HG03039 (cell line): ENCODE results near the gene SAA4.
"Not testable (repeated sequence)": the region's sequence is repeated elsewhere in the genome, so short reads cannot be mapped to it uniquely, and the experiment has no call there.

Experiments used
- ATAC-seq: cut with Tn5 transposase; IDR thresholded peaks from one replicate; pipeline ENCODE4 v1.9.1; 2021; ENCODE audit warnings: mild to moderate bottlenecking, moderate library complexity; ENCODE audit not compliant: unreplicated experiment

The SAA4 gene, protein sequence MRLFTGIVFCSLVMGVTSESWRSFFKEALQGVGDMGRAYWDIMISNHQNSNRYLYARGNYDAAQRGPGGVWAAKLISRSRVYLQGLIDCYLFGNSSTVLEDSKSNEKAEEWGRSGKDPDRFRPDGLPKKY

DNA sequence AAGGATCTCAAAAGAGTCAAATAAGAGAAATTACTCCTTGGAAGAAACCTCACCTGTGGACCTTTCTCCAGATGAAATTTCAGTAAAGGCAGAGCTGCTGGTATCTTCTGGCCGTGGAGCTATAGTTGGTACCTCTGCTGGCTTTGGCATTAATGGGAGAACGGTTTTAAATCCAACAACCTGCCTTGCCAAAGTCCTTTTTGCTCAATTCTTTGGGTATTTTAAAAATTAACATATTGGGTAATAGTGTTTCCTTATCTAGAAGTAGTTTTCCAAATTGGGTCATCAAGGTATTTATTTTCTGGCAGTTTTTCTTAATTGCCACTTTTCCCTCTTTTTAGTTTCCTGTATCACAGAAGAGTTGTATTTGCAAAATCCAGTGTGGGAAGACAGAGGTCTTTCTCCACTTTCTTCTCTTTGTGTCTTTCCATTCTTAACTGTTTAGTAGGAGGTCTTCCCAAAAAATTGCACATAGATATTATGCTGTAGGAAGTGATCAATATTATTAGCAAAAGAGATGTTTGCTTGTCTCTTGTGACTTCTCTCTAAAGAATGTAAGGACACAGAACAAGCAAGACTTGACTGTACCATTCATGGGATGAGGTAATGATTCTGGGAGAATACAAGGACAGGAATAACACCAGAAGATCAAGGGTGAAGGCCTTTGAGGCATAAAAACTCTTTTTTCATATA, at the start of gene SAA4:
Gene SAA4 (minus strand): TSS at position 139 of the 693 bp plus-strand sequence. CDS start 876 bp downstream, outside the sequence.
- no peak for ATAC-seq

DNA sequence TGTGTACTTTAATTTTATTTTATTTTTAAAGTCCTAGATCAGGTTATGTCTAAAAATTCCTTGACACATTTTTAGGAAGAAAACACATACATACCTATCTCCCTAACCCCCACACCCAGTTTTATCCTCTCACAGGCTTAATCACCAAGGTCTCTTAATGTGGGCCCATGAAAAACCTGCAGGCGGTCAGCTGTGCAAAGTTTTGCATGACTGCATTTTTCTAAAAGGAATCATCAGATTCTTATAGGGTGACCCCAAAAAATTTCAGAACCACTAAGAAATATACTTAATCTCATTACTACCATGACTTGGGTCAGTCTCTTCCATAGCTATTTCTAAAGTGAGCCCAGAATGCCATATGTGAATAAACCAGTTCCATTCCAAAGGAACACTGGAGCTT, 49.2 kb upstream of the SAA4 start:
- no peak for ATAC-seq

DNA sequence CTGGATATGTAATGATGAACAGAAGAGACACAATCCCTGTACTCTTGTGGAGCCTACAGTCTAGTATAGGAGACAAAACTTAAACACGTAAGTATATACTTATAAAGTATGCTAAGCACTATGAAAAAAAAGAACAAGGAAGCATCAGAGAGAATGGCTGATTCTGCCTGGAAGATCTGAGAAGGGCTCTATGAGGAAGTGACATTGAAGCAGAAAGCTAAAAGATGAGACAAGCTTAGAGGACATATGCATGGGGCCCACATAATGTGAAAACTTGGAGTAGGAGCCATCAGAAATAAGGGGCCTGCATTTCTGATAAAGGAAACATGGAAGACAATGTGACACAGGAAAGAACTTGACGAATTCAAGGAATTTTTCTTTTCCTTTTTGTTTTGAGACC, 46.0 kb upstream of the SAA4 start:
- ATAC-seq: no peak

DNA sequence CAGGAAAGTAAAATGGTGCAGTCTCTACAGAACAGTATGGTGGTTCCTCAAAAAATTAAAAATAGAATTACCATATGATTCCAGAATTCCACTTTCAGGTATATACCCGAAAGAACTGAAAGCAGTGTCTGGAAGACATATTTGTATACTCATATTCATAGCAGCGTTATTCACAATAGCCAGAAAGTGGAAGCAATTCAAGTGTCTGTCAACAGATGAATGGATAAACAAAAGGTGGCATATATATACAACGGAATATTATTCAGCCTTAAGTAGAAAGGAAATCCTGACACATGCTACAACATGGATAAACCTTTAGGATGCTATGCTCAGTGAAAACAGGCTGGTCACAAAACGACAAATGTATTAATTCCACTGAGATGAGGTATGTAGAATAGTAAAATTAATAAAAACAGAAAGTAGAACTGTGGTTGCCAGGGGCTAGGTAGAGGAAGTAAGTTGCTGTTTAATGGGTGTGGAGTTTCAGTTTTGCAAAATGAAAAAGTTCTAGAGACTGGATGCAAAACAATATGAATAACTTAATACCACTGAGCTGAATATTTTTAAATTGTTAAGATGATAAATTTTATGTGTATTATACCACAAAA, 43.9 kb upstream of the SAA4 start:
- peak; percentile 78 for ATAC-seq

DNA sequence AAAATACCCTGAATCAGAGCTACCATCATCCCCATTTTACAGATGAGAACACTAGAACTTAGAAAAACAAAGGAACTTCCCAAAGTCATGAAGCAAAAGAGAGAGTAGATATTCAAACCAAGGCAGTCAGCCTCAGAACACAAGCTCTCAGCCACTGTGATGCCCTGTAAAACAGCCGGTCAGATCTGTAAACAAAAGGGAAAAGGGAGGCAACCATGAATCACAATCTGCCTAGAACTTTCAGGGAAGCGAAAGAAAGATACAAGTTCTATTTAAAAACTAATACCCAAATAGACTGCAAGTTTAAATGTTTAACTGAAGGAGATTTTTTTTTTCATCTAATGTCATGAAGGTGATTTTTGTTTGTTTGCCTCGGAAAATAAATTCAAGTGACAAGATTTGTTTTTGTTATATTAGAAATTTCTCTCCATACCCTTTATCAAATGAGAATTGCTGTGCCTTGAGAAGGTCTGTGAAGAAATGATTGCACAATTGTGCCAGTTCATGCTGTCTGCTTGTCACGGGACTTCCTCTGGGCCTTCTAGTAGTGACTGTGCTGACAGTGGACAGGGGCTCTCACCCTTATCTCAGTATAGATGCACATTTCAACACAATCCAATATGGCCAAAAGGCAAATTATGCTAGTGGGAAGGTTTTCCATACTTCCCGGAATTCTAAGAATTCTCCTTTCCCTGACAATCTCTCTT, 41.1 kb upstream of the SAA4 start:
- ATAC-seq: no peak

DNA sequence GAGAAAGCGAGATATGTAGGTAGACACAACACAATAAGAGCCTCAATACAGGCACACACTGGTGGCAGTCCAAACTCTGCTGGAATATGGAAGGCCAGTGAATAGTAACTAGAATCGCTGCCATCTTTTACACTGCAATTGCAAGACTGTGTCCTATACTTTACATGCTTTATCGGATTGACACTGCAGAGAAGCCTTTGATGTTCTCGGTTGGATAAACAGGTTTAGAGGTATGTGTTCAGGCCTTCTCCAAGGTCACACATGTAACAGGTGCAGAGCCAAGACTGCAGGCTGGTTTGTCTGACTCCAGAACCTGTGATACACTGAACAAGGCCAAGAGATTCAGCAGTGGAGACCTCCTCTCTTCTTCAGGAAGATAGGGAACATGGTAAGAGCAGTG, 34.6 kb upstream of the SAA4 start:
- no peak for ATAC-seq

DNA sequence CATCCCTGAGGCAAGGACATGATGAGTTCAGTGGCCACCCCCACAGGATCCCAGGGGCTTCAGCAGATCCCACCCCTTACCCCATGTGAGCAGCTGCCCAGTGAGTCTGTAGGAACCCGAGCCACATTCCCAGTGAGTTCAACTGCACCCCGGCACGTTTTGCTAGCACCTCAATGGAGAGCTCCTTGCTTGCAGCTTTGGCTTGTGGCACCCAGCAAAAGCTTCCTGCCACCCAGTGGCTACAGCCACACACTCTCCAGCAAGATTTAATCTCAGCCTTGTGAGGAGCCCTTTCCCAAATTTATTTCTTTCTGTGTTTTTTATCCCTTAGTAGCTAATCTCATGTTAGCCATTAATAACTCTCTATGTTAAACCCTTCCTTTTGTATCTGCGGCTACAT, 33.5 kb upstream of the SAA4 start:
- no peak for ATAC-seq

DNA sequence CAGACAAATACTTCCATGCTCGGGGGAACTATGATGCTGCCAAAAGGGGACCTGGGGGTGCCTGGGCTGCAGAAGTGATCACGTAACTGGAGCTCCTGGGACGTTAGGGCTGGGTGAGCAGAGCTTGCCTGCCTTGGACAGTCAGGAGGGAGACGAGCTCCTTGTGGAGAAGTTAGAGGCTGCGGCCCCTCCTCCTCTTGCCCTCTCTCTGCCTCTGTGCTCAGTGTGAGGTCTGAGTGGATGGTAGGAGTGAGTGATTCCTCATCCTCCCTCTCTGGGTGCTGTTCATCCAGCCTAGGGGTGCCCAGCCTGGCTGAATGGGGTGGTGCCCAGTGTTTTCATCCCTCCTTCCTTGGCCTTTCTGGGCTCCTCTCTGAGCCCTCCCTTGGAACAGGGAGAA, 32.6 kb upstream of the SAA4 start:
- ATAC-seq: not testable (repeated sequence)

DNA sequence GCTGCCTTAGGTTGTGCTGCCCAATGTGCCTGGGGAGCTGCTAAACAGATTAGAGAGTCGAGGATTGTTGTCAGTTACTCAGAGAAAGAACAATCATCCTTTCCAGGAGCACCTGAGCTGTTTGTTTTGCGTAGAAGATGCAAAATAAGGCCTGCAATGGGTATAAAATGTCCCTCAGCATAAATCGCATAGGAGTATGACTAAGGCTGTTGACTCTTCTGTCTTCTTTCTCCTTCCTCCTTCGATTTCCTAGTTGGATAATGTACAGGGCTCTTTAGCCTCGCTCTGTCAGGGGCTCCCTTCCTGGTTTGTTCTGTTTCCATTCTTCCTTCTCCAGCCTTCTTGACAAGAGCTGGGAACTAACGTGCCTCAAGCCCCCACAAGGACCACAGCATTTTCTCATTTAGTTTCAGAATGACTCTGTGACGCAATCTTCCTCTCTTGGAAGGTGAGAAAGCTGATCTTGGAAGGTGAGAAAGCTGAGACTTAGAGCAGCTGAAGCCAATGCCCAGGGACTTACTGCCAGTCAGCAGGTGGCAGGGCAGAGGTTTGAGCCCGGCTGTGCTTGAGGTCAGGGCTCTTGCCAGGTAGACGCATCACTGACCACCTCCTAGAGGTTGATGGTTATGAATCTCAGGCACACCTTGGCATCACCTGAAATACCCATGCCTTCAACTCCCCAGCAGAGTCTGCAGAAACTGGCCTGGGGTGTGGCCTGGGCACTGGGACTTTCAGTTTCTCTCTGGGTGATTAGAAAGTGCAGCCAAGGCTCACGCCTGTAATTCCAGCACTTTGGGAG, 30.9 kb upstream of the SAA4 start:
- ATAC-seq: peak; percentile 32

DNA sequence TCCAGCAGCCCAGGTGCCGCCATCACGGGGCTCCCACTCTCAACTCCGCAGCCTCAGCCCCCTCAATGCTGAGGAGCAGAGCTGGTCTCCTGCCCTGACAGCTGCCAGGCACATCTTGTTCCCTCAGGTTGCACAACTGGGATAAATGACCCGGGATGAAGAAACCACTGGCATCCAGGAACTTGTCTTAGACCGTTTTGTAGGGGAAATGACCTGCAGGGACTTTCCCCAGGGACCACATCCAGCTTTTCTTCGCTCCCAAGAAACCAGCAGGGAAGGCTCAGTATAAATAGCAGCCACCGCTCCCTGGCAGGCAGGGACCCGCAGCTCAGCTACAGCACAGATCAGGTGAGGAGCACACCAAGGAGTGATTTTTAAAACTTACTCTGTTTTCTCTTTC, 29.3 kb upstream of the SAA4 start, which contains the start of gene SAA1:
Gene SAA1 (plus strand): TSS at position 316 of the 400 bp plus-strand sequence. CDS start 624 bp downstream, outside the sequence.
- ATAC-seq: no peak

DNA sequence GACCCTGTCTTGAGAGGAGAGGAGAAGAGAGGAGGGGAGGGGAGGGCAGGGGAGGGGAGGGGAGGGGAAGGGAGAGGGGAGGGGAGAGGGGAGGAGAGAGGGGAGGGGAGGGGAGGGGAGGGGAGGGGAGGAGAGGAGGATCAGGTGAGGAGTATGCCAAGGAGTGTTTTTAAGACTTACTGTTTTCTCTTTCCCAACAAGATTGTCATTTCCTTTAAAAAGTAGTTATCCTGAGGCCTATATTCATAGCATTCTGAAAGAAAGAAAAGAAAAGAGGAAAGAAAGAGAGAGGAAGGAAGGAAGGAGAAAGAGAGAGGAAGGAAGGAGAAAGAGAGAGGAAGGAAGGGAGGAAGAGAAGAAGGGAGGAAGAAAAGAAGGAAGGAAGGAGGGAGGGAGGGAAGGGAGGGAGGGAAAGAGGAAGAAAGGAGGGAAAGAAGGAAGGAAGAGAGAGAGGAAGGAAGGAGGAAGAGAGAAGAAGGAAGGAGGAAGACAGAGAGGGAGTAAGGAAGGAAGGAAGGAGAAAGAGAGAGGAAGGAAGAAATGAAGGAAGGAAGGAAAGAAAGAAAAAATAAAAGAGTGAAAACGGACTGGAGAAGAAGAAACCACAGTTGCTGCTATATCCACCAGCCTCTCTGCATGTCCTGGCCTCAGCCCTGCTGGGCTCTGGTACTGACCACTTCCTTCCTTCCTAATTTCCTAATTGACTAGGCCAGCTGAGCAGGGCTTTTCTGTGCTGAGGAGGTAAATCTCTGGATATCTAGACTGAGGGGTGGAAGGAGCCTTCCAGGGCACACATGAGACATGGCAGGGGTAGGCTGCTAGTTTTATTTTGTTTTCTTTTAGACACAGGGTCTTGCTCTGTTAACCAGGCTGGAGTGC, 28.3 kb upstream of the SAA4 start:
- no peak for ATAC-seq

DNA sequence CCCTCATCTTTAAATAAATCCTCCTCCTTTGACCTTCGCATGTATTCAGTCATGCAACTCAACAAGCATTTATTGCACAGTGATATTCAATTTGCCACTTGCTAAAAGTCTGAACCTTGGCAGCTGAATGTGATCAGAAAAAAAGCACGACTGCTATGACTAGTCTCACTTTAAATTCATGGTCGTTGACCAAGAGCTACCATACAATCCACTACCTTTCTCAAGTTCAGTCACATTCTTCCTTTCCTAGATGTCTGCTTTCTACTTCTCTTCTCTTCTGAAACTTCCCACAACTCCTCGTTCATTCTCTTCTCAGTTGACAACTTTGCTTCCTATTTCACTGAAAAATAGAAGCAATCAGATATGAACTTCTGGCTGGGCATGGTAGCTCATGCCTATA, 27.4 kb upstream of the SAA4 start:
- no peak for ATAC-seq

DNA sequence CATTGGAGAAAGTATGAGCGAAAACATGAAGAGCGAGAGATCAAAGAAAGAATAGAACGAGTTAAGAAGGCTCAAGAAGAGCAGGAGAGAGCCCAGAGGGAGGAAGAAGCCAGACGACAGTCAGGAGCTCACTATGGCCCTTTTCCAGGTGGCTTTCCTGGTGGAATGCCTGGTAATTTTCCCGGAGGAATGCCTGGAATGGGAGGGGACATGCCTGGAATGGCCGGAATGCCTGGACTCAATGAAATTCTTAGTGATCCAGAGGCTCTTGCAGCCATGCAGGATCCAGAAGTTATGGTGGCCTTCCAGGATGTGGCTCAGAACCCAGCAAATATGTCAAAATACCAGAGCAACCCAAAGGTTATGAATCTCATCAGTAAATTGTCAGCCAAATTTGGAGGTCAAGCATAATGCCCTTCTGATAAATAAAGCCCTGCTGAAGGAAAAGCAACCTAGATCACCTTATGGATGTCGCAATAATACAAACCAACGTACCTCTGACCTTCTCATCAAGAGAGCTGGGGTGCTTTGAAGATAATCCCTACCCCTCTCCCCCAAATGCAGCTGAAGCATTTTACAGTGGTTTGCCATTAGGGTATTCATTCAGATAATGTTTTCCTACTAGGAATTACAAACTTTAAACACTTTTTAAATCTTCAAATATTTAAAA, 26.2 kb upstream of the SAA4 start:
- ATAC-seq: not testable (repeated sequence)

DNA sequence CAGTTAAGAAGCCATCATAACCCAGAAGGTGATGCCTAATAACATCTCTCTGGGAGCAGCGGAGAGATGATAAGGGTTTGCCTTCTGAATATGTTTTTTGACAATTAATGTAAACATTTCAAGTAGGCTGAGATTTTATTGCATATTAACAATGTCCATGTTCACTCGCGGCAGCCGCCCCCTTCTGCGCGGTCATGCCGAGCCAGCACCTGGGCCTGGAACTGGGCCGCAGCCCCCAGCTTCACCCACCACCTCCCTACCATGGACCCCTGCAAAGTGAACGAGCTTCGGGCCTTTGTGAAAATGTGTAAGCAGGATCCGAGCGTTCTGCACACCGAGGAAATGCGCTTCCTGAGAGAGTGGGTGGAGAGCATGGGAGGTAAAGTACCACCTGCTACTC, 25.1 kb upstream of the SAA4 start:
- no peak for ATAC-seq

DNA sequence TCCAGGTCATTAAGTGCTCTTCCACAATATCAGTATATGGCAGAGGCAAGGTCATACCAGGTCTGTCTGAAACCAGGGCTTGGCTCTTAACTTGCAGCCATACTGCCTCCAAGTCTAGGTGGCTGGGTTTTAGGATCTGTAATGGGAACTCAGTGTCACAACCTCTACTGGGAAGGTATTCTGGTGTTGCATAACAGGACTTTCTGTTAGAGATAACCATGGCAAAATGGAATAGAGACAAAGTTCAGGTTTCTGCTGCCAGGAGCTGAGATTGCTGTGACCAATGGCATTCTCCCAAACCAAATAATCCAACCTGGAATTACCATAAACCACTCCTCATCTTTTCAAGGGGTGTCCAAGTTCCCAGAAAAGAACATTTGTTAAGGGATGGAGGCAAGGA, 22.7 kb upstream of the SAA4 start:
- no peak for ATAC-seq

DNA sequence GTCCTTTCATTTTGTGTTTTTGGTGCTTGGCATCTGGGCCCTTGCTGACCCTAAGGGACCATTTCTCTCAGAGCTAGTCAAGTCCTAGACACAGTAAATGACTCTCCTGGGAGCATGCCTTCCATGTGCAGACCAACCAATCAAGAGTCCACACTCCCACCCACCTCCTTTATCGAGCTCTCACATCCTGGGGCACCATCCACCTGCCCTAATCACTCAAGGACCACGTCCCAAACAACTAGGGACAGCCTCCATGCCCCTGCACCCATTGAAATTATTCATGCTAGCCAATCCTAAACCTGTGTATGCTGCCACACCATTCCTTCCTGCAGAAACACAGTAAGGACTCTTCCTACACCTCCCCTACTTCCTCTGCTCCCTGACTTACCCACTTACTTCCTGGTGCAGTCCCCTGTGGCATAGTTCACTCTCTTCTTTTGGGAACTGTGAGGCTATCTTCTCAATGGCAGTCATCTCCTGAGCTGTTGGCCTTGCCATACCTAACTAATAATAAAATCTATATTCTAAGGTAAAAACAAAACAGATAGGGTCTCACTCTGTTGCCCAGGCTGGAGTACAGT, 18.3 kb upstream of the SAA4 start:
- ATAC-seq: no peak

DNA sequence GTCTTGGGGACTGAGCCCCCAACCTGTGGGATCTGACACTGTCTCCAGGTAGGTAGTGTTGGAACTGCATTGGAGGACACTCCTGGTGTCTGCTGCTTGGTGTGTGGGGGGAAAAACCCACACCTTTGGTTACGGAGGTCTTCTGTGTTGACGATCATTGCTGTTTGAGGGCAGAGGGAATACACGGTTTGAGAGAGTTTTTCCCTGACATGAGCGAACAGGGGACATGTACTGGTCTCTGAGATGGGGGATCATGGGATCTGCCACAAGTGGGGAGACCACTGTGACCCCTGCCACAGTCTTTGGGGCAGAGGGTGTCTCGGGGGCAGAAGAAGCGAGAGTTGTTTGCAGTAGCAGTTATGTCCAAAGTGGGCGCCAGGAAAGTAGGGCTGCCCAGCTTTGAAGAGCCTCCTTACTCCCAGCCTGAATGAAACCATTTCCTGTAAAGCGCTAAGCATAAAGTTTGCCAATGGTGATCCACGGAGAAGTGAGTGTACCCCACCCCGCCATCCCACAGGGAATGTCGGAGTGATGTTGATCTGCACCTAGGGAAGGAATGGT, 17.3 kb upstream of the SAA4 start:
- no peak for ATAC-seq

DNA sequence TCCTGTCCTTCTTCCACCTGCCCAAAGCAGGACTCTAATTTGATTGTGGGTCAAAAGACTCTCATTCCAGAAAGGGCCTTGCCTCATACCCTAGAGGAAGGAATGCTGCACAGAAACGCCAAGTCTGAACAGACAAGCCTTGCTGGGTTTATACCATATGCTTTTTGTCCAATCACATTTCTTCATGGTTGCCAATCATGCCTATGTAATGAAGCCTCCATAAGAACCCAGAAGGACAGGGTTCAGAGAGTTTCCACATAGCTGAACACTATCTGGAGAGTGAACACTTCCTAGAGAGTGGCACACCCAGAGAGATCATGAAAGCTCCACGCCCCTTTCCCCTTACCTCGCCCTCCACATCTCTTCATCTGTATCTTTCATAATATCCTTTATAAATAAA, 16.6 kb upstream of the SAA4 start:
- no peak for ATAC-seq

DNA sequence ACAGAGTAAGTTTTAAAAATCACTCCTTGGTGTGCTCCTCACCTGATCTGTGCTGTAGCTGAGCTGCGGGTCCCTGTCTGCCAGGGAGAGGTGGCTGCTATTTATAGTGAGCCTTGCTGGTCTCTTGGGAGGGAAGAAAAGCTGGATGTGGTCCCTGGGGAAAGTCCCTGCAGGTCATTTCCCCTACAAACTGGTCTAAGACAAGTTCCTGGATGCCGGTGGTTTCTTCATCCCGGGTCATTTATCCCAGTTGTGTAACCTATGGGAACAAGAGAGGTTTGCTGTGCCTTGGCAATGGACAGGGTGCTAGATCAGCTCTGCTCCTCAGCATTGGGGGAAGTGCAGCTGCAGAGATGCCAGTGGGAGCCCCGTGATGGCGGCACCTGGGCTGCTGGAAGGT, 12.0 kb upstream of the SAA4 start, which contains the start of gene SAA2:
Gene SAA2 (minus strand): TSS at position 108 of the 400 bp plus-strand sequence. CDS start 657 bp downstream, outside the sequence.
- no peak for ATAC-seq
